ENCODE measurements around the gene SUPT20HL2. TPM values are rescaled to one million over a fixed set of nuclear protein-coding genes. Genes with fewer than 3 reads are reported as not detected.

SUPT20HL2 gene
- total and polyA plus RNA-seq, 4 donors: not detected

- no peak for TF ChIP-seq REST (IDR thresholded peaks at IDR 0.05)
- no peak for TF ChIP-seq EGR1 (IDR thresholded peaks at IDR 0.05; ENCODE audit: low read depth in 2 of 2)
- TF ChIP-seq TAF1 (conservative IDR thresholded peaks at IDR 0.05): no peak
- no peak for TF ChIP-seq GABPA (IDR thresholded peaks at IDR 0.05 in 1 of 2, conservative IDR thresholded peaks at IDR 0.05 in 1 of 2)
- TF ChIP-seq SP1 (IDR thresholded peaks at IDR 0.05): no peak
Measured at GRCh38 chrX:24357106-24357505, 43.2 kb upstream of the SUPT20HL2 start (continued).

- 96% methylated on average over 8 of the region's 8 CpGs for WGBS
- no peak overlapping the region for H3K4me3 ChIP-seq (ENCODE audit: low read depth in 1 of 3, low read length in 3 of 3)
- H3K4me1 ChIP-seq (ENCODE audit: control insufficient read depth in 4 of 4, insufficient read depth in 4 of 4, low read length in 3 of 4): no peaks in the 10 kb centered on the region
- no peak overlapping the region for H3K27ac ChIP-seq (ENCODE audit: low read depth in 1 of 2, low read length in 2 of 2)
- peaks cover 0 to 2% (median 0%) of the 10 kb centered on the region in 4 donors for H3K9me3 ChIP-seq (ENCODE audit: control insufficient read depth in 4 of 4, low read length in 3 of 4)
- no peaks in the 10 kb centered on the region for H3K27me3 ChIP-seq (ENCODE audit: control insufficient read depth in 4 of 4, insufficient read depth in 4 of 4, low read length in 3 of 4)
- no peaks in the 10 kb centered on the region for H3K36me3 ChIP-seq (ENCODE audit: control insufficient read depth in 4 of 4, insufficient read depth in 3 of 4, low read depth in 1 of 4, low read length in 3 of 4)
- no peak for DNase-seq (ENCODE audit: low spot score)
- H3K9ac ChIP-seq (ENCODE audit: low read depth in 1 of 2, low read length in 2 of 2): no peak overlapping the region
- TF ChIP-seq ZBTB33 (IDR thresholded peaks at IDR 0.05): no peak
- no peak for TF ChIP-seq CTCF (IDR thresholded peaks at IDR 0.05; ENCODE audit: low read depth, low read length, missing input control)
- TF ChIP-seq FOXA2 (IDR thresholded peaks at IDR 0.05): no peak
- TF ChIP-seq RXRA (IDR thresholded peaks at IDR 0.05): no peak
- TF ChIP-seq GABPA (IDR thresholded peaks at IDR 0.05 in 1 of 2, conservative IDR thresholded peaks at IDR 0.05 in 1 of 2): no peak
- TF ChIP-seq HNF4G (IDR thresholded peaks at IDR 0.05): no peak
- no peak for TF ChIP-seq HNF4A (conservative IDR thresholded peaks at IDR 0.05)
Measured at GRCh38 chrX:24355095-24355494, 41.2 kb upstream of the SUPT20HL2 start.

GRCh38 chrX:24350217-24350616 lies 36.3 kb upstream of the SUPT20HL2 start:
- H3K9me3 ChIP-seq (ENCODE audit: control insufficient read depth in 4 of 4, low read length in 3 of 4): no peaks in the 10 kb centered on the region
- no peak overlapping the region for H3K27ac ChIP-seq (ENCODE audit: low read depth in 1 of 2, low read length in 2 of 2)
- H3K4me3 ChIP-seq (ENCODE audit: low read depth in 1 of 3, low read length in 3 of 3): no peak overlapping the region
- WGBS: 98% methylated on average over 4 of the region's 4 CpGs
- no peaks in the 10 kb centered on the region for H3K27me3 ChIP-seq (ENCODE audit: control insufficient read depth in 4 of 4, insufficient read depth in 4 of 4, low read length in 3 of 4)
- no peaks in the 10 kb centered on the region for H3K36me3 ChIP-seq (ENCODE audit: control insufficient read depth in 4 of 4, insufficient read depth in 3 of 4, low read depth in 1 of 4, low read length in 3 of 4)
- H3K4me1 ChIP-seq (ENCODE audit: control insufficient read depth in 4 of 4, insufficient read depth in 4 of 4, low read length in 3 of 4): no peaks in the 10 kb centered on the region
- DNase-seq (ENCODE audit: low spot score): no peak
- no peak overlapping the region for H3K9ac ChIP-seq (ENCODE audit: low read depth in 1 of 2, low read length in 2 of 2)
- TF ChIP-seq FOXA2 (IDR thresholded peaks at IDR 0.05): no peak
- no peak for TF ChIP-seq ZBTB33 (IDR thresholded peaks at IDR 0.05)
- TF ChIP-seq HNF4G (IDR thresholded peaks at IDR 0.05): no peak
- no peak for TF ChIP-seq JUND (IDR thresholded peaks at IDR 0.05)
- TF ChIP-seq FOXA1 (IDR thresholded peaks at IDR 0.05): no peak
- TF ChIP-seq REST (IDR thresholded peaks at IDR 0.05): no peak
- TF ChIP-seq EGR1 (IDR thresholded peaks at IDR 0.05; ENCODE audit: low read depth in 2 of 2): no peak

Data from liver (tissue), 9 donors.